Vagina (tissue), 2 donors: ENCODE results near the gene ALDH1L1.

Experiments used
- CTCF ChIP-seq, 3 experiments: fragments of 450-650 bp in 2 of 3; fragments of 200-600 bp in 1 of 3; sonication (generic) in 1 of 3; IDR thresholded peaks; one replicate each; pipeline ENCODE4 v1.5.1; 2017 to 2019; ENCODE audit warnings: antibody characterized with exemption in 3 of 3, mild to moderate bottlenecking in 2 of 3, moderate library complexity in 2 of 3
- POLR2AphosphoS5 ChIP-seq, 2 donors: sonication (generic); formaldehyde crosslinking; IDR thresholded peaks; one replicate each; pipeline ENCODE4 v1.9.0; 2017; ENCODE audit warnings: antibody characterized with exemption in 2 of 2, mild to moderate bottlenecking in 2 of 2, low read depth in 1 of 2; ENCODE audit not compliant: insufficient read depth in 1 of 2

- TF ChIP-seq CTCF (IDR thresholded peaks at IDR 0.05): no peak
- TF ChIP-seq POLR2AphosphoS5 (IDR thresholded peaks at IDR 0.05; ENCODE audit: insufficient read depth in 1 of 2, low read depth in 1 of 2): no peak
These were observed 7.5 kb upstream of the ALDH1L1 start for GRCh38 chr3:126187920-126188319.
